DOHH2 (cell line): ENCODE measurements around the gene B3GNT9.

Experiments
- H3F3A ChIP-seq: fragments of 200-600 bp; sonication (generic), shearing (Covaris generic); 2 replicates; pipeline ENCODE4 v1.6.0; 2016; ENCODE audit warnings: antibody characterized with exemption, mild to moderate bottlenecking; ENCODE audit not compliant: control insufficient read depth, insufficient read depth
- H3K27ac ChIP-seq: fragments of 200-600 bp; sonication (generic); 2 replicates; pipeline ENCODE4 v1.5.1; 2014; ENCODE audit warnings: low read depth, mild to moderate bottlenecking, low read length, moderate library complexity
- H3K27me3 ChIP-seq: fragments of 200-600 bp; sonication (generic); 2 replicates; pipeline ENCODE4 v1.6.1; 2014; ENCODE audit warnings: mild to moderate bottlenecking, low read length, mixed read lengths; ENCODE audit not compliant: control insufficient read depth
- H3K36me3 ChIP-seq: fragments of 200-600 bp; sonication (generic); 2 replicates; pipeline ENCODE4 v1.6.1; 2014; ENCODE audit warnings: mild to moderate bottlenecking, low read length, moderate library complexity, mixed read lengths; ENCODE audit not compliant: control insufficient read depth
- H3K4me1 ChIP-seq: fragments of 200-600 bp; sonication (generic); 2 replicates; pipeline ENCODE4 v1.6.1; 2014; ENCODE audit warnings: mild to moderate bottlenecking, low read length, mixed read lengths; ENCODE audit not compliant: control insufficient read depth
- H3K4me2 ChIP-seq: fragments of 200-600 bp; sonication (generic); 2 replicates; pipeline ENCODE4 v1.6.0; 2014; ENCODE audit warnings: mild to moderate bottlenecking, low read length, moderate library complexity
- H3K4me3 ChIP-seq: fragments of 200-600 bp; sonication (generic); 2 replicates; pipeline ENCODE4 v1.5.1; 2014; ENCODE audit warnings: mild to moderate bottlenecking, low read length, mixed read lengths
- H3K79me2 ChIP-seq: fragments of 200-600 bp; sonication (generic); 2 replicates; pipeline ENCODE4 v1.6.1; 2014; ENCODE audit warnings: mild to moderate bottlenecking, low read length, mixed read lengths; ENCODE audit not compliant: control insufficient read depth
- H3K9me2 ChIP-seq: fragments of 200-600 bp; sonication (generic); replicated peaks from 2 replicates; pipeline ENCODE4 v1.6.1; 2014; ENCODE audit warnings: mild to moderate bottlenecking, low read length, mixed read lengths; ENCODE audit not compliant: control insufficient read depth
- H3K9me3 ChIP-seq: fragments of 200-600 bp; sonication (generic); 2 replicates; pipeline ENCODE4 v1.6.1; 2014; ENCODE audit warnings: antibody characterized with exemption, low read length, mixed read lengths; ENCODE audit not compliant: control insufficient read depth, insufficient read depth
- H4K20me1 ChIP-seq: fragments of 200-600 bp; sonication (generic); 2 replicates; pipeline ENCODE4 v1.6.0; 2014; ENCODE audit warnings: low read depth, mild to moderate bottlenecking, antibody characterized with exemption, low read length, moderate library complexity; ENCODE audit not compliant: control insufficient read depth, insufficient read depth
- CTCF ChIP-seq: fragments of 200-600 bp; sonication (generic); IDR thresholded peaks from one replicate; pipeline ENCODE4 v1.5.1; 2014; ENCODE audit warnings: antibody characterized with exemption, mild to moderate bottlenecking, low read depth, low read length; ENCODE audit not compliant: poor library complexity, severe bottlenecking
- EZH2phosphoT487 ChIP-seq: fragments of 200-600 bp; sonication (generic); IDR thresholded peaks from 2 replicates; pipeline ENCODE4 v1.6.1; 2017; ENCODE audit warnings: borderline replicate concordance, mild to moderate bottlenecking, antibody characterized with exemption, low read length, moderate library complexity, mixed read lengths

B3GNT9 gene

GRCh38 chr16:67165121-67166078, 14.6 kb upstream of the B3GNT9 start:
- TF ChIP-seq CTCF = no peak
- TF ChIP-seq EZH2phosphoT487 = no peak
- Histone ChIP-seq H3K4me1 (peaks cover 27% of the 10 kb centered on the region), H4K20me1 (peaks cover 4% of the 10 kb centered on the region; the same call in 1 of the 2 replicates), H3K79me2 (no peaks in the 10 kb centered on the region), H3K36me3 (no peaks in the 10 kb centered on the region), H3K27me3 (peaks cover 58% of the 10 kb centered on the region), H3K9me3 (no peaks in the 10 kb centered on the region), H3F3A (no peaks in the 10 kb centered on the region), H3K27ac (no peak overlapping the region), H3K9me2 (no peaks in the 10 kb centered on the region), H3K4me3 (no peak overlapping the region), H3K4me2 (no peak overlapping the region)

GRCh38 chr16:67164599-67165061, 13.8 kb upstream of the B3GNT9 start, which contains the start of gene HSF4:
HSF4 (plus strand) TSS chr16:67164745; CDS start chr16:67164812, 67 bp downstream.
- Histone ChIP-seq H3K9me3 (no peaks in the 10 kb centered on the region), H4K20me1 (peaks cover 4% of the 10 kb centered on the region; the same call in 1 of the 2 replicates), H3K4me1 (peaks cover 22% of the 10 kb centered on the region), H3K4me3 (peak within 1 kb of the TSS; percentile 33; the same call in 1 of the 2 replicates), H3K36me3 (no peaks in the 10 kb centered on the region), H3K4me2 (peak within 1 kb of the TSS; percentile 53), H3K79me2 (no peaks in the 10 kb centered on the region), H3K27me3 (peaks cover 52% of the 10 kb centered on the region), H3K27ac (no peak within 1 kb of the TSS), H3K9me2 (no peaks in the 10 kb centered on the region), H3F3A (no peaks in the 10 kb centered on the region)
- no peak; the same call in 1 of the 2 replicates for TF ChIP-seq EZH2phosphoT487
- TF ChIP-seq CTCF = no peak

- TF ChIP-seq EZH2phosphoT487 = 0 out of 2 replicates have a peak, but pooled peaks have one; percentile 59
- no peak for TF ChIP-seq CTCF
- peaks cover 47% of the 10 kb centered on the region for H3K27me3 ChIP-seq
- no peaks in the 10 kb centered on the region for H3F3A ChIP-seq
- H3K4me1 ChIP-seq = peaks cover 25% of the 10 kb centered on the region
- no peak overlapping the region for H3K4me3 ChIP-seq
- no peaks in the 10 kb centered on the region for H3K9me2 ChIP-seq
- H3K27ac ChIP-seq = no peak overlapping the region
- H4K20me1 ChIP-seq = peaks cover 4% of the 10 kb centered on the region; the same call in 1 of the 2 replicates
- peak overlapping the region; percentile 53 for H3K4me2 ChIP-seq
- H3K79me2 ChIP-seq = no peaks in the 10 kb centered on the region
- H3K9me3 ChIP-seq = no peaks in the 10 kb centered on the region
- no peaks in the 10 kb centered on the region for H3K36me3 ChIP-seq
Measured at GRCh38 chr16:67163999-67164558, 13.3 kb upstream of the B3GNT9 start.
